Smooth muscle cell (in vitro differentiated cells): ENCODE data around the gene CUX1. TPM values are rescaled to one million over a fixed set of nuclear protein-coding genes. Genes with fewer than 3 reads are reported as not detected.
A peak's percentile ranks its signal among the peaks of the same experiment; 100 is the strongest.

Source experiments
- DNase-seq: peaks from one replicate; lab custom pipeline; 2025; ENCODE audit not compliant: unreplicated experiment; lab: John Stamatoyannopoulos, UW
- H2AFZ ChIP-seq: fragments of 200-600 bp; sonication (generic); 2 replicates; pipeline ENCODE4 v1.6.0; 2016; ENCODE audit warnings: antibody characterized with exemption, low read depth, mild to moderate bottlenecking
- H3F3A ChIP-seq: fragments of 200-600 bp; sonication (generic); 2 replicates; pipeline ENCODE4 v1.6.0; 2017; ENCODE audit warnings: antibody characterized with exemption, low read depth
- H3K27ac ChIP-seq: fragments of 200-600 bp; sonication (generic); 2 replicates; pipeline ENCODE4 v1.5.1; 2016; ENCODE audit warnings: low read depth, mild to moderate bottlenecking
- H3K27me3 ChIP-seq: fragments of 200-600 bp; sonication (generic); 2 replicates; pipeline ENCODE4 v1.6.1; 2016; ENCODE audit warnings: low read depth, mild to moderate bottlenecking
- H3K36me3 ChIP-seq: fragments of 200-600 bp; sonication (generic); 2 replicates; pipeline ENCODE4 v1.5.1; 2016; ENCODE audit warnings: low read depth
- H3K4me1 ChIP-seq: fragments of 200-600 bp; sonication (generic); 2 replicates; pipeline ENCODE4 v1.5.1; 2016; ENCODE audit warnings: low read depth
- H3K4me2 ChIP-seq: fragments of 200-600 bp; sonication (generic); 2 replicates; pipeline ENCODE4 v1.6.0; 2016; ENCODE audit warnings: mild to moderate bottlenecking
- H3K4me3 ChIP-seq: fragments of 200-600 bp; sonication (generic); 2 replicates; pipeline ENCODE4 v1.5.1; 2016; ENCODE audit warnings: mild to moderate bottlenecking
- H3K79me2 ChIP-seq: fragments of 200-600 bp; sonication (generic); 2 replicates; pipeline ENCODE4 v1.6.0; 2016; ENCODE audit warnings: low read depth, mild to moderate bottlenecking
- H3K9ac ChIP-seq: fragments of 200-600 bp; sonication (generic); 2 replicates; pipeline ENCODE4 v1.6.0; 2016; ENCODE audit warnings: low read depth
- H3K9me3 ChIP-seq: fragments of 200-600 bp; sonication (generic); replicated peaks from 2 replicates; pipeline ENCODE4 v1.5.1; 2016; ENCODE audit warnings: low read depth
- H4K20me1 ChIP-seq: fragments of 200-600 bp; sonication (generic); 2 replicates; pipeline ENCODE4 v1.6.0; 2016; ENCODE audit warnings: low read depth
- CTCF ChIP-seq: fragments of 200-600 bp; sonication (generic); IDR thresholded peaks from 2 replicates; pipeline ENCODE4 v1.5.1; 2017; ENCODE audit warnings: borderline replicate concordance, mild to moderate bottlenecking, antibody characterized with exemption; ENCODE audit not compliant: insufficient read depth, poor library complexity, severe bottlenecking
- WGBS: methylation state at CpG from one replicate; pipeline ENCODE4 v1.1.7; 2016; ENCODE audit warnings: low lambda C conversion rate; 5-methylcytosine and 5-hydroxymethylcytosine counted together
- polyA plus RNA-seq: library from polyadenylated mRNA; unstranded; fragments of >200 nt; fragmentation: Nextera tagmentation; extraction: Ambion mirVana; gene quantifications from 2 replicates; pipeline ENCODE4 v1.2.1, GENCODE V29; 2016
- total RNA-seq: library from RNA; depleted of rRNA; stranded (reverse); fragments of >200 nt; gene quantifications from 2 replicates; pipeline ENCODE4 v1.2.3, GENCODE V29; 2014

The CUX1 gene
- total and polyA plus RNA-seq, 2 experiments from 2014 or later = 56.3 to 78.4 TPM

GRCh38 chr7:102094316-102094650 lies 276.9 kb downstream of the CUX1 start:
- TF ChIP-seq CTCF = no peak
- Histone ChIP-seq H3F3A (peaks cover 3% of the 10 kb centered on the region), H3K9me3 (no peaks in the 10 kb centered on the region), H3K27ac (peak overlapping the region; percentile 23), H4K20me1 (peaks cover 57% of the 10 kb centered on the region), H2AFZ (no peak overlapping the region), H3K4me3 (no peak overlapping the region), H3K4me1 (peaks cover 17% of the 10 kb centered on the region), H3K27me3 (no peaks in the 10 kb centered on the region), H3K9ac (no peak overlapping the region), H3K79me2 (peaks cover 29% of the 10 kb centered on the region), H3K36me3 (no peaks in the 10 kb centered on the region), H3K4me2 (no peak overlapping the region)
- 90% methylated on average over 4 of the region's 4 CpGs for WGBS
- no peak for DNase-seq

- Histone ChIP-seq H4K20me1 (peaks cover 51% of the 10 kb centered on the region), H3K9ac (no peak overlapping the region), H3K27me3 (no peaks in the 10 kb centered on the region), H3K4me3 (no peak overlapping the region), H3K36me3 (no peaks in the 10 kb centered on the region), H3K4me1 (peaks cover 17% of the 10 kb centered on the region), H3K4me2 (no peak overlapping the region), H3F3A (peaks cover 3% of the 10 kb centered on the region), H3K27ac (no peak overlapping the region), H3K79me2 (peaks cover 18% of the 10 kb centered on the region), H3K9me3 (no peaks in the 10 kb centered on the region), H2AFZ (no peak overlapping the region)
- 92% methylated on average over 16 of the region's 16 CpGs for WGBS
- no peak for DNase-seq
- no peak for TF ChIP-seq CTCF
Observed at GRCh38 chr7:102095321-102096011, 278.0 kb downstream of the CUX1 start.

GRCh38 chr7:102096012-102096332 lies 278.5 kb downstream of the CUX1 start:
- Histone ChIP-seq H2AFZ (no peak overlapping the region), H3K4me2 (no peak overlapping the region), H3K79me2 (peaks cover 13% of the 10 kb centered on the region), H3K9me3 (no peaks in the 10 kb centered on the region), H3K4me1 (peaks cover 21% of the 10 kb centered on the region), H3K27ac (peak overlapping the region; percentile 88), H3K27me3 (no peaks in the 10 kb centered on the region), H3K36me3 (no peaks in the 10 kb centered on the region), H3K9ac (no peak overlapping the region), H3K4me3 (no peak overlapping the region), H4K20me1 (peaks cover 47% of the 10 kb centered on the region), H3F3A (no peaks in the 10 kb centered on the region)
- no peak for DNase-seq
- 89% methylated on average over 10 of the region's 10 CpGs for WGBS
- no peak for TF ChIP-seq CTCF
